Umbilical cord (tissue), 2 donors: ENCODE data around the gene STKLD1. TPM values are rescaled to one million over a fixed set of nuclear protein-coding genes. Genes with fewer than 3 reads are reported as not detected.
"Not testable (repeated sequence)": the region's sequence is repeated elsewhere in the genome, so short reads cannot be mapped to it uniquely, and the experiment has no call there.

Experiments used
- DNase-seq: peaks from one replicate; pipeline ENCODE4 v3.0.0-alpha.2; 2015; ENCODE audit warnings: low spot score
- total RNA-seq: library from RNA; depleted of rRNA; stranded (reverse); fragments of >200 nt; gene quantifications from one replicate; pipeline ENCODE4 v1.2.3, GENCODE V29; 2014; ENCODE audit warnings: low replicate concordance; ENCODE audit not compliant: insufficient read depth

The STKLD1 gene
- total RNA-seq, 1 donor from 2014 or later: 7.5 TPM

DNA sequence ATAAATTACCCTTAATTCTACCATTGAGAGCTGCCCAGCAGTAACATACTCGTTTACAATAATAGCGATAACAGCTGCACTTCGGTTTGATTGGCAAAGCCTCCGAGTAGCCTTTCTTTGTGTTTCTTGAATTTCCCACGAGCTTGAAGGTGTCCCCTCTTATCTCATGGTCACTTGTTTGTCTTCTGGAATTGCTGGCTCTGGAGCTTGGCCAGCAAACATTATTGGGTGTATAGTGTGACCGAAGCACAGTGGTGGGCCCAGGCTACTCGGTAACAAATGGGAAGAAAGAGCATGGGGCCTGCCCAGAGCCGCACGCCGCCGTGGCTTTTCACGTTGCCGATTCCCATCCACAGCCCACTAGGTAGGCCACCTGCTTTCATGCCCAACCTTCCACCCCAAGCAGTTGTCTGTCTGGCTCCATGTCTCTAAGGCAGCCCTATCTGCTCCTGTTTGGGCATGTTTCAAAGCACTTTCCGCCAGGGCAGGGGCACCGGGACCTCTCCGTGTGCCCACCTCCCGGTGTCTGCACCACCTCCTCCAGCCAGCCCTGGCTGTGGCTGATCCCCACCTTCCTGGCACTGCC, 8.7 kb downstream of the STKLD1 start:
- DNase-seq: no peak

- no peak for DNase-seq
Observed at GRCh38 chr9:133385452-133385851, 9.3 kb downstream of the STKLD1 start.

GRCh38 chr9:133386338-133386737, 10.2 kb downstream of the STKLD1 start:
- DNase-seq: no peak

GRCh38 chr9:133387680-133388079, 11.5 kb downstream of the STKLD1 start:
- peak; percentile 47 for DNase-seq

DNA sequence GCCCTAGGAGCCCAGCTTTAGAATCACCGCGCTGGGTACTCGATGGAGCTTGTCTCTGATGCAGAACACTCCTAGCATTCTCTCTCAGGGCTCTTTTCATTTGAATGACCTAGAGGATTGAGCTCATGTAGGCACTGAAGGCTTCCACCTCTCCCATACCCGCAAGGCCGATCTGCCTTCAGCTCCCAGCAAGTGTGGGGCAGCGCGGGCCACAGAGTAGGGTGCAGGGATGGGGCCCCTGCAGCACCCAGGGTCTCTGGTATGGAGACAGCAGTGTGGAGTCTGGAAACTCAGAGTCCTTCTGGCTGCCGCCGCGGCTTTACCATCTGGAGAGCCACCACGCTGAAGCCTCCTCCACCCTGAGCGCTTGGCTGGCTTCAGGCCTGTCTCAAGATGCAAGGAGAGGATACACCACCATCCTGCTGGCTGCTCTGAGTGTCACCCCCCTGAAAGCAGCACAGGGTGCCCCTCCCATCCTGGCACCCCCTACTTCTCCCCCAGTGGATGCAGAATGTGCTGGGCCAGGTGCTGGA, 12.9 kb downstream of the STKLD1 start:
- DNase-seq: no peak

- no peak for DNase-seq
Observed at GRCh38 chr9:133389562-133389961, 13.4 kb downstream of the STKLD1 start.

- DNase-seq: no peak
Observed at GRCh38 chr9:133390713-133391112, 14.5 kb downstream of the STKLD1 start.

GRCh38 chr9:133391449-133391848, 15.3 kb downstream of the STKLD1 start:
- DNase-seq: not testable (repeated sequence)

GRCh38 chr9:133392308-133392707, 16.1 kb downstream of the STKLD1 start:
- DNase-seq: not testable (repeated sequence)

DNA sequence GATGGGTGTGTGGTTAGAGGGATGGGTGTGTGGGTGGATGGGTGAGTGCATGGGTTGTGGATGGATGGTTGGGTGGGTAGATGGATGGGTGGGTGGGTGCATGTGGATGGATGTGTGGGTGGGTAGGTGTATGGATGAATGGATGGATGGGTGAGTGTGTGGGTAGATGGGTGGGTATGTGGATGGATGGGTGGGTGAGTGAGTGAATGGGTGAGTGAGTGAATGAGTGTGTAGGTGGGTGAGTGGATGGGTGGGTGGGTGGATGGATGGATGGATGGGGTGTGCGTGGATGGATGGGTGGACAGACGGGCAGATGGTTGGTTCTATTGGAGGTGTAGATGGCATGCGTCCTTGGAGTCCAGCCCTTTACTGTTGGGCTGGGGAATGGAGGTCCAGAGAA, 17.2 kb downstream of the STKLD1 start:
- DNase-seq: no peak

DNA sequence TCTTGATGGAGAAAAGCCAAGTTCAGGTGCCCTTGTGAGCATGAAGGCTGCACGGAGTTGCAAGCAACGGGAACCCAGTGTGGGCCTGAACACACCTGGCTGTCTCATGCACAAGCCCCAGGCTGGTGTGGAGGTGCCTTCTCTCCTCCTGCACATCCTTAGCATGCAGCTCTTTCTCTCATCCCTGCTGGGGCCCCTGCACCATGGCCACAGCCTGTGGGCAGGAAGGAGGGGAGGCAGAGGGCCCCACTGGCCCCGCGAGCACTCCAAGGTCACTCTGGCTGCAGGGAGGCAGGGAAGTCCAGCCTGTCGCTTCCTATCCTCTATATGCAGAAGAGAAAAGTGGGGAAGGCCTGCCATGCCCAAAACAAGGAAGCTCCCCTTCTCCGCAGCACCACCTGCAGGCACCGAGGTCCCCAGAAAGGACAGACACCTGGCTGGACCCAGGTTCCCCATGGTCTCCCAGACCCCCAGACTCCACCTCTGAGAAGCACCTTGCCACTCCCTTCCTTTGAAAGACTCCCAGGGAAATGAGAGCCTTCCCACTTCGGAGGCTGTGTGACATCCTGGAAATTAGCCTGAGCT, 18.6 kb downstream of the STKLD1 start:
- DNase-seq: no peak

DNA sequence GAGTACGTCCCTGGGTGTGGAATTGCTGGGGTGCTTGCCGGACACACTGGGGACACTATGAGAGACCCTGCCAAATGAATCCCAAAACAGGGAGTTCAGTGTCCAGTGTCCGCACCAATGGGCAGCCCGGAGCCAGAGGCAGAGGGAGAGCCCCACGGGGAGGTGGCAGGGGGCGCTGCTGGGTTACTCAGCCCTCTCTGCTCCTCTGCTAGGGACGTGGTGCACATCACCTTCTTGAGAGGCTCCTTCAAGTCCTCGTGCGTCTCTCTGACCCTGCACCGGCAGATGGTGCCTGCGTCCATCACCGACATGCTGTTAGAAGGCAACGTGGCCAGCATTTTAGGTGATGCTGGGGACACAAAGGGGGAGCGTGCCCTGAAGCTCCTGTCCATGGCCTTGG, 20.8 kb downstream of the STKLD1 start:
- DNase-seq: no peak

DNA sequence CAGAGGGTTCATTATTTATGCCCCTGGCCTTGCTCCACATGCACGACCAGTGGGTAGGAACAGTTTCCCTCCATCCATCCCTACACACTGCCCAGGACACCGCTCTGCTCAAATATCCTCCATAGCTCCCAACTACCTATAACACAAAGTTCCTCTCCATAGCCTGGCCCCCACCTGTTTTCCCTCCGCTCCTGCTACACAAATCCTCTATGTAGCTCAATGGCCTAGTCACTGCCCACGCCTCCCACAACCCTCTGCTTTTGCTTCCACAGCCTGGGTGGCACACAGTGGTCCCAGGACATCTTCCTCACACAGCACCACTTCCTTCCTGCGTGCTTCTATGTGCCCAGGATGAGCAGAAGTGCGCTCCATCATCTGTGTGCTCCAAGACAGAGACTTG, 21.2 kb downstream of the STKLD1 start:
- no peak for DNase-seq

DNA sequence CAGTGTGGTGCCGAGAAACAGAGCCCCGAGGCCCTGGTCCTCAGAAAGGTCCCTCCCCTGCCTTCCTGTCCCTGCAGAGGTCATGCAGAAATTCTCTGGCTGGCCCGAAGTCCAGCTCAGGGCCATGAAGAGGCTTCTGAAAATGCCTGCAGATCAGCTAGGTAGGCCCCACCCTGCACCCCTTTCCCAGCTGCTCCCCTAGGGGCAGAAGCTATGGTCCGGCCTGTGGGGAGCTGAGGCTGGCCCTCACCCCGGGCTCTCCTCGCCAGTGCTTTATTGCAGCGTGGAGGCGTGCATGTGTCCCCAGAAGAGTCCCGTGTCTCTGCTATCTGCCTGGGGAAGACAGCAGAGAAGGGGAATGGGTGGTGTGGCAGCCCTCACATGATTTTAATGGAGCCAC, 21.7 kb downstream of the STKLD1 start:
- DNase-seq: no peak

DNA sequence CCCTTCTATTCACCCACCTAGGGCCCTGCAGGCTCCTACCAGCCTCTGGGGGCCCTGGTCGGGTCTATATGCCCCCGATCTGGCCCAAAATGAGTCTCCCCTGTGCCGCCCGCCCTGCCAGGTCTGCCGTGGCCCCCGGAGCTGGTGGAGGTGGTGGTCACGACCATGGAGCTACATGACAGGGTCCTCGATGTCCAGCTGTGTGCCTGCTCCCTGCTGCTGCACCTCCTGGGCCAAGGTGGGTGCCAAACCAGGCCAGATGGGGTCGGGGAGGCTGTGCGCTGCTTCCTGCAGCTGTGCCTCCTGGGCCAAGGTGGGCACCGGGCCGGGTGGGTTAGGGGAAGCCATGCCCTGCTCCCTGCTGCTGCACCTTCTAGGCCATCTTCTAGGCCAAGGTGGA, 24.1 kb downstream of the STKLD1 start:
- no peak for DNase-seq

DNA sequence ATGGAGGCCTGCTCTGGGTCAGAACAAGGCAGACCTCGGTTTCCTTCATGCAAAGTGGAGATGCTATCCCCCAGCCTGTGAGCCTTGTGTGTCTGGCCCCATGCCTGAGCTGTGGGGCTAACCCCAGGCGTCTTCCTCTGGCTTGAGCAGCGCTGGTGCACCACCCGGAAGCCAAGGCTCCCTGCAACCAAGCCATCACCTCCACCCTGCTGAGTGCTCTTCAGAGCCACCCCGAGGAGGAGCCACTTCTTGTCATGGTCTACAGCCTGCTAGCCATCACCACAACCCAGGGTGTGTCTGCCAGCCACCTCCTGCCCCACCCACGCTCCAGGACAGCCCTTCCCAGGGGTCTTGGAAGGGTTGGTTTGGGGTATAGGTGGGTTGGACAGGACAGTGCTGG, 25.4 kb downstream of the STKLD1 start:
- DNase-seq: no peak

DNA sequence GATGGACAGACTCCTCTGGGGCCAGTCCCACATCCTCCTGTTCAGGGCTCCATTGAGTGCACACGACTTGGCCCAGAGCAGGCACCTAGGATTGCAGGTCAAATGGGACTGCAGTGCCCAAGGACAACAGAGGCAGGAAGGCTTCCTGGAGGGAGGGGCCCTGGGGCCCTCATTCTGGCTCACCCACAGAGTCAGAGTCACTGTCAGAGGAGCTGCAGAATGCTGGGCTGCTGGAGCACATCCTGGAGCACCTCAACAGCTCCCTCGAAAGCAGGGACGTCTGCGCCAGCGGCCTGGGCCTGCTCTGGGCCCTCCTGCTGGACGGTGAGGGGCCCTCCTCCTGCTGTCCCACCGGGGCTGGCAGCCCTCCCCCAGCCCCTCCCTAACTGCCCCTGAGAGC, 26.5 kb downstream of the STKLD1 start:
- DNase-seq: no peak

DNA sequence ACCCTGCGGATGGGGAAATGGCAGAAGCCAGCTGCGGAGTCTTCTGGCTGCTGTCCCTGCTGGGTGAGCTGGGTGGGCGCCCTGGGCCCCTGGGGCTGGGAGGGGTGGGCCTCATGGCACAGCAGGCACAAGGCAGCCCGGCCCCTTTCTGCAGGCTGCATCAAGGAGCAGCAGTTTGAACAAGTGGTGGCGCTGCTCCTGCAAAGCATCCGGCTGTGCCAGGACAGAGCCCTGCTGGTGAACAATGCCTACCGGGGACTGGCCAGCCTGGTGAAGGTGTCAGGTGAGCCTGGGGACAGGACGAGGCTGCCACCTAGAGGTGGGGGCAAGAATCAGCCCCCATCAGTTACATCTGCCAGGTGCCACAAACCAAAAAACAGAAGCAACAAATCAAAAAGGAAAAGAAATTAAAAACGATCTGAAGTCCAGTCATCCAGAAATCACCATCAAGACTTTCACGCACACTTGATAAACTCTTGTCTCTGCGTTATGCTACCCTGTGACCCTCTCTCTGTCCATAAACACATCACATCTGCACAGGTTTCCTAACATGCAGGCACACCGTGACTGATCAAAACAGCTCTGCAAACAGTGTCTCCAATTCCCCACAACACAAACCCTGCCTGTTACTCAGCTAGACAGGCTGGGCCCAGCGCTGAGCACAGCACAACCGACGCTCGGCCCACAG, 27.7 kb downstream of the STKLD1 start:
- DNase-seq: no peak

DNA sequence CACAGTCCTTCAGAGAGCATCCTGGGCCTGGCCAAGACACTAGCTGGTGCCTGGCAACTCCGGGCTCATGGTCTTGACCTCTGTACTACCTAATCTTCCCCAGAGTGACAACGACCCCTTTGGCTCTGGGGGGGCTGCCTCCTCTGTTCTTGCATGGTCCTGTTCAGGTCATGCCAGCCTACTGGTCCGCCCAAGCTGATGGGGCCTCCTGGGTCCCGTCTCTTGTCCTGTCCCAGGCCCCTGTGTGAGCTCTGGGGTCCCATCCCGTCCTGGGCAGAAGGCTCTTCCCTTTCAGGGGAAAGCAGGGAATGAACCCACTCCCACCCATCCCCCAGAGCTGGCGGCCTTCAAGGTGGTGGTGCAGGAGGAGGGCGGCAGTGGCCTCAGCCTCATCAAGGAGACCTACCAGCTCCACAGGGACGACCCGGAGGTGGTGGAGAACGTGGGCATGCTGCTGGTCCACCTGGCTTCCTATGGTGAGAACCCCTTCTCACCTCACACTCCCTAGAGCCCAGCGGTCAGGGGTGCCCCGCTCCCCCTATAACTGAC, 28.4 kb downstream of the STKLD1 start:
- no peak for DNase-seq

DNA sequence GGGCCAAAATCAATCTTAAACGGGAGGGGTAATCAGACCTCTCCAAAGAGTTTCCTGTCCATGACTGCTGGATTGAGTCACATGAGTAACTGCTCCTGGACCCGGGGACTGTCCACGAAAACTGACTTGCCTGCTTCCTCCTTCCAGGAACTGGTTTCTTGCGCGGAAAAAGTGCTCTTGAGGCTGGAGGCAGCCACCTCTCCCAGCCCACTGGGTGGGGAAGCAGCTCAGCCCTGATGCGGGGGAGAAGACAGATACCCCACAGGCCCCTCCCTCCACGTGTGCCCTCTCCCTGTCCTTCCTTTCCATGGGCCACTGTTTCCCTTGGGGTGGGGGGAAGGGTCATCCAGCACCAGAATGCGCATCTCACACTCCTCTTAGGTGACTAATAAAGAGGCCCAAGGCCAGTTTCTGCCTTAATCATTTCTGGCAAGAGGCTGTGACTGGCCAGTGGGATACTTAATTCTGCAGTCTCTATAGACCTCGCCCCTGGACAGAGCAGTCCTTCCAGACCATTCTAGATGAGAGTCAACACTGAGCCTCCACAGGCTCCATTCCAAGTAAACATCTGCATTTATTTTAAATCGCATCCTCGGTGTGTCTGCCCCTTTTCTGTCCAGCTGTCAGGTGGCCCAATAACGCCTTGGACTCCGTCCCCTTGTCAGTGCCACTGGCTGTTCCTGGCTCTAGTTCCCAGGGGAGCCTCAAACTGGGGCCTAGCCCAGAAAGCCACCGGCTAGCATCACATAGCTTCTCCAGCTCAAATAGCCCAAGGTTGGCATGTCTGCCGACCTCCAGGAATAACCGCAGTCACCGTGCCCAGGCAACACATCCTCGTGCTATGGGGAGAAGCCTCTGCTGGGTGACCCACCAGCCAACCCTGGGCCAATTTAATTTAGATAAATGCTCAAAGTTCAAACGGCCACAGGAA, 29.6 kb downstream of the STKLD1 start:
- no peak for DNase-seq

GRCh38 chr9:133406480-133407307, 30.5 kb downstream of the STKLD1 start:
- DNase-seq: peak; percentile 59
